NCI-H128 (cell line): ENCODE measurements around the gene IGDCC3.
"Not testable (repeated sequence)": the region's sequence is repeated elsewhere in the genome, so short reads cannot be mapped to it uniquely, and the experiment has no call there.

Experiments
- DNase-seq: peaks from one replicate; lab custom pipeline; 2025; ENCODE audit not compliant: unreplicated experiment; lab: John Stamatoyannopoulos, UW

IGDCC3 gene

GRCh38 chr15:65406424-65407000, 28.7 kb upstream of the IGDCC3 start:
- no peak for DNase-seq

DNA sequence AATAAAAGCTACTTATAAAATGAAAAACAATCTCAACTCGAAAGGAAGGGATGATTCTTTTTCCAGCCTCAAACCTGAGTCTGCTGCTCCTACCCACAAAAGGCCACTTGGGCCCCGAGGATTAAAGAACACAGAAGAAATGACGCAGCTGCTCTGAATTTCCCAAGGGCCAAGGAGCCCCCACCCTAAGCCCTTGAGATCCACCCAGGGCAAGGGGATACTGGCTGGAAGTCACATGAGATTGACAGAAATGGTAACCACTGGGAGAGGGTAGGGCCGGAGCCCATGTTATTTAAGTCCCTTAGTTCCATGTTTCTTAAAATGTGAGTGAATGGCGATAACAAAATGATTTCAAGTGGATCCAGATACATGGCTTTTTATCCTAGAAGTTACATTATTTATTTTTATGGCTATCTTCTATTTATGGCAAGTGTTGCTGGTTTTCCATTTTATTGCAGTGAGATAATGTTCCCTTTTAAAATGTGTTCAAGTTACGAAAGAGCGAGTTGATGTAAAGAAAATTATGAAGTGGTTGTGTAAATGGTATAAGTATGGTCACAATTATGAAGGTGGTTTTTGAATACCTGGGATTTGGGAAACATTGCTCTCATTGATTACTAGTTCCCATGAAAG, 28.1 kb upstream of the IGDCC3 start:
- no peak for DNase-seq

DNA sequence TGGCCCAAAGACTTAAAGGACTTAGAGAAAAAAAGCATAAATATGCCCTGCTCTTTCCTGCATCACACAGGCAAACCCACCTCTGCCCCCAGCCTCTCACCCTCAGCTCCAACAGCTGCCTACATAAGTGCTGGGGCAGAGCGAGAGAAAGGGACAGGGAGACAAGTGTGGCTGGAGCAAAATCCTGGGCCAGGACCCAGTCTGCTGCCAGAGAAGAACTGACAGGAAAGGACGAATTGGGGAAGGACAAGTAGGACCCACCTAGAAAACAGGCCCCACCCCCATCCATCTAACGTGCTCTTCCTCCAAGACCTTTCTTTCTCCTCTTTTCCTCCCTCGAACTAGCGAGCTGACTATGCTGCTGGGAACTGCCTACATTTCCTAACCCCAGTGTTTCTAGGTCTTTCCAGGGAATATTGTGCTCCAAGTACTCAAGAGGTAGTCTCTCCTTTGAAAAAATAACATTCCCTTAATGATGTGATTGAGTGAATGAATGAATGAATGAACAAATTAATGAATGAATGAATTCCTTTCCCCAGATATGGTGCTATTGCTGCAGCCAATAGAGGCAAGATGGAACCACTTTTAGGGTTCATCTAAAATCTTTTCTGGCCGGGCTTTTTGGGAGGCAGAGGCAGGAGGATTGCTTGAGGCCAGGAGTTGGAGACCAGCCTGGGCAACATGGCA, 26.5 kb upstream of the IGDCC3 start:
- no peak for DNase-seq

DNA sequence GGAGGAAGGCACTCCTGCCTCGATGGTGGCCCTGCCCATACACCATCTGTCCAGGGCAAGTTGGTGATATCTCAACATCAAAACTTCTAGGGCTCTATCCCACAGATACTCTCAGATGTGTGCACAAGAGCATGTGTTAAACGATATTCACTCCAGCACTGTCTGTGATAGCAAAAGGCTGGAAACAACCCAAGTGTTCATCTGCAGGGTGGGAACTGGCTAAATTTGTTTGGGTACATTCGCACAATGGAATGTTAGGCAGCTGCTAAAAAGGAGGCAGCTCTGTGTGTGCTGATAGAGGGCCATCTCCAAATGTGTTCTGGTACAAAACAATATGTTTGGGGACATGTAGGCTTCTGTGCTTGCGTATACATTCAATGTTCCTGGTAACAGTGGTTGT, 25.2 kb upstream of the IGDCC3 start:
- no peak for DNase-seq

- no peak for DNase-seq
Observed at GRCh38 chr15:65401611-65402240, 23.9 kb upstream of the IGDCC3 start.

DNA sequence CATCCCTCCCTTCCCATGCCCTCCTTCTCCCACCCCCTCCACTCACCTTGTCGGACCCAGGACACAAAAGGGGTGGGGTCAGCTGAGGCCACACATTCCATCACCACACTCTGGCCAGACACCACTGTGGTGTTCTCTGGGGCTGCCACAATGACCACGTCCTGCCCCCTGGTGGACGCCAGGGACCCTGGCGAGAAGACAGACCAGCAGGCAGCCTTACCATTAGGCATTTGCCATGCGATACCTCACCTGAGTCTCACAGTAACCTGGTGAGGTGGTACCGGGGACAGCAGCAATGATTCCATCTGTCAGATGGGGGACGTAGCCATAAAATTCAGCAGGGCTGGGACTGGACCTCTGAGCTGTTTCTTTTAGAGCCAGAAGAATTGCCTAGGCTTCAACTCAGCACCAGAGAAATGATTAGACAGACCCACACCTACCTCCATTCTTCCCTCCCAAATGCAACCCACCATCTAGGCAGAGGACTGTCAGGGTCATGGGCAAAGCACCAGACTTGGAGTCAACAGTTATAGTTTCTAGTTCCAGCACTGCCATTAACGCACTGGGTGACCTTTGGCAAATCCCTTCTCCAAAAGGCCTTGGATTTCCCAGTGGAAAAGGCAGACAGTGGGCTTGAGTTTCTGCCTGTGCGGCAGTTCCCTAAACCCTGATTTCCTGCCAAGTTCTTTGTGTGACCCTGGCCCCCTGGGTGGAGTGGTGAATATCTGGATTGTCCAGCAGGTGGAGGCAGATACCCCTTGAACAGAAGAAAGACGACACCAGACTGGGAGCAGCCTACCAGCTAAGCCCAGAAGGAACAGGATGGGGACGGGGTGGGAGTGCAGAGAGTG, 23.2 kb upstream of the IGDCC3 start:
- DNase-seq, result peak; percentile 61

DNA sequence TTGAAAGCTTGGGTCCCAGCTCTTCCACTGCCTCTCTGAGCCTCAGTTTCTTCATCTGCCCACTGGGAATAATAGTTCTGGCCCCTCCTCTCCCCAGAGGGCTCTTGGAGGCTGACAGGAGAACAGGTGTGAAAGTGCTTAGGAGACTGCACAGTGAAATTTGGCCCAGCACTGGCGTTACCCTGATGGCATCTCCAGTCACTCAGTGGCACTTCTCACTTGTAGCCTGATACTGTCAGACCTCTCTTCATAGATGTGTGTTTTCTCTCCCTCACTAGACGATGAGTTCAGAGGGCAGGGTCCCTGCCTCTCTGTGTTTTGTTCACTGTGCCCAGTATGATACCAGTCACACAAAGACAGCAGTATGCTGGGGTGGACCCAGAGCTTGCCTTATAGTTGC, 22.2 kb upstream of the IGDCC3 start:
- no peak for DNase-seq

DNA sequence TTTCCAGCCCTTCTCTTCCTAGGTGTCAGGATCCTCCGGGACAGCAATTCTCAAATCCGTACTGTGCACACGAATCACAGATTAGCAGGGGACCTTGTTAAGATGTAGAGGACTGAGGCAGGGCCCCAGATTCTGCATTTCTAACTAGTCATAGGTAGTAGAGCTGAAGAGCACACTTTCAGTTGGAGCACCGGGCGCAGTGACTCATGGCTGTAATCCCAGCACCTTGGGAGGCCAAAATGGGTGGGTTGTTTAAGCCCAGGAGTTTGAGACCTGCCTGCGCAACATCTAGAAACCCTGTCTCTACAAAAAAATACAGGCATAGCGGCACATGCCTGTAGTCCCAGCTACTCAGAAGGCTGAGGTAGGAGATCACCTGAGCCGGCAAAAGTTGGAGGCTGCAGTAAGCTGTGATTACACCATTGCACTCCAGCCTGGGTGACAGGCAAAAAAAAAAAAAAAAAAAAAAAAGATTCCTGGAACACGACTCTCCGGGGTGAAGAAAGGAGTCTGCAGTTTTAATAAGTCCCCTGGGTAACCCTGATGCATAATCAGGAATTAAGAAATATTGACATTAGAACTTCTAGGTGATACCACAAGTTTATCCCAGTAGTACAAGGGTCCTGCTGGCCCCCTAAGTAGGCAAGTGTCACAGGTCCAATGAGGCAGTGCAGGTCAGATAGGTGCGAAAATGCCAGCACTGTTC, 21.4 kb upstream of the IGDCC3 start:
- DNase-seq, result no peak

DNA sequence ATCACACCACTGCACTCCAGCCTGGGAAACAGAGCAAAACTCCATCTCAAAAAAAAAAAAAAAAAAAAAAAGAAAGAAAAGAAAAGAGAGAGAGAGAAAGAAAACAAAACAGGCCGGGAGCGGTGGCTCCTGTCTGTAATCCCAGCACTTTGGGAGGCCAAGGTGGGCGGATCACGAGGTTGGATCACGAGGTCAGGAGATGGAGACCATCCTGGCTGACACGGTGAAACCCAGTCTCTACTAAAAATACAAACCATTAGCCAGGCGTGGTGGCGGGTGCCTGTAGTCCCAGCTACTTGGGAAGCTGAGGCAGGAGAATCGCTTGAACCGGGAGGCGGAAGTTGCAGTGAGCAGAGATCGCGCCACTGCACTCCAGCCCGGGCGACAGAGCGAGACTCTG, 20.7 kb upstream of the IGDCC3 start:
- DNase-seq, result not testable (repeated sequence)

DNA sequence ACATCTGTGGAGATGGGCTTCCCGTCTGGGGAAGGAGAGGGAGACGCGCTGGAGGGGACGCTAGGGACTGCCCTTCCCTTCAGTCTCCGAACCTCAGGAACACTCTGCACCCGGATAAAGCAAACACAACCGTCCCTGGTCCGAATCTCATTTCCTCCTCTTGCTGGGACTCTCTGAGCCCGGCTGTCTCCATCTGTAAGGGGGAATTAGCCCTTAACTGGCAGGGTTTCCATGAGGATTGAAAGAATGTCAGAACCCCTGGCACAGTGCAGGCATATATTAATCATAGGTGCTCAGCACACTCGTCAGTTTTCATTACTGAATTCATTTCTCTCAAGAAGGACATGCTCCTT, 19.1 kb upstream of the IGDCC3 start:
- no peak for DNase-seq

DNA sequence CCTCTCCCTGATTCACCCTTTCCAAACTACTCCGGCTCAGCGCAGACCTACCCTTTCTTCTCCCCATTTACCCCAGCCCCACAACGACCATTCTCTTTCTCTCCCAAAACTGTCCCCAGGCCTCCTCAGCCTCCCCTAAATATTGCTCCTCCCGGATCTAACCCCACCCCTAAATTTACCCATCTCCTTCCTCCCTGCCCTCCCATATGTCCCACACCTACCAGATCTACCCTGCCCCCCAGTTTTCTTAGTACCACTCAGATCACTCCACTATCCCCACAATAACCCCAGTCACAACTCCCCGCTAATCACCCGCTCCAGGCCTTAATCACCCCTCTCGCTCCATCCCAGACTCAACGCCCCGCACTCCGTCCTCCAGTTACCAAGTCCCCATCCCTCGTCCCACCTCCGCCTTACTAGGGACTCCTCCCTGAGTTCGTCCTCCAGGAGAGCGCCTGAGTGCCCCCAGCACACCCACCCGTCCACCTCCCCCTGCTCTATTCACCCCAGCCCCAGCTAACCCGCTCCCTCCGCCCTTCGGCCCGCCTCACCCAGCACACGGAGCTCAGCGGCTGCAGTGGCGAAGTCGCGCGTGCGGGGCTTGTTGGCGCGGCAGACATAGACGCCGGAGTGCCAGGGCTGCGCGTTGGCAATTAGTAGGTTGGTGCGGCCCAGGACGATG, 18.6 kb upstream of the IGDCC3 start:
- no peak for DNase-seq

- DNase-seq, result no peak
Observed at GRCh38 chr15:65395567-65396202, 17.9 kb upstream of the IGDCC3 start.

GRCh38 chr15:65394936-65395335, 17.1 kb upstream of the IGDCC3 start:
- DNase-seq, result no peak

- no peak for DNase-seq
Observed at GRCh38 chr15:65394280-65394789, 16.5 kb upstream of the IGDCC3 start.

DNA sequence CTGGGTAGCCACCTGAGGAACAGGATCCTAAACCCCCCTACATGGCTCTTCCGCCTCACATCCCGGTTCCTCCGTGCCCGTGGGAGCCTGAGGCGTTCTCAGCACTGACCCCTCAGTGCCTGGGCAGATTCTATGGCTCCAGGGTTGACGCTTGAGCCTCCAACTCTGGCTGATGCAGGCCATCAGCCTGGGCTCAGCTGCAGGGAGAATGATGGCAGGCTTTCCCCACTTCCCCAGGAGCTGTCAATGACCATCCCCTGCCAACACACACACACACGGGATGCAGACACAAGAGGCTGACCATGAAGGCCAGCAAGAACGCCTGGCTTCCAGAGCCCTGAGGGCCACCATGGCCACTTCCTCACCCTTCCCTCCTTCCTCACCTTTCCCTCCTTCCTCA, 15.8 kb upstream of the IGDCC3 start:
- DNase-seq, result no peak

DNA sequence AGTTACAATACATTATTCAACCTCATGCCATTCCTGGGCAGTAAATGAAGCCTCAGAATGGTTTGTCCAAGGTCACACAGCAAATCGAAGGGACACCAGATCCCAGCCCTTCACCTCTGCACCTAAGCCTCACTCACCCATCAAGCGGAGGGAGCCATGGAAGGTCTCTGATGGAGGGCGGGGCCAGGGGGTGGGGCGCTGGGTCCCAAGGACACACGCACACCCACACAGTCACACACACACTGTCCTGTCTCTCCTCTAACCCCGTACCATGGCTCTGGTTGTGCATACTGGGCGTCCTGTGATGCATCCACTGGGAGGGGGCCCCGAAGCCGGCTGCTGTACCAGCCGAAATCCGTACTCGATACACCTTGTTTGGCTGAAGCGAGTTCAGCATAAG, 15.3 kb upstream of the IGDCC3 start:
- no peak for DNase-seq

- DNase-seq, result no peak
Observed at GRCh38 chr15:65392368-65392767, 14.6 kb upstream of the IGDCC3 start.

- no peak for DNase-seq
Observed at GRCh38 chr15:65391732-65392131, 13.9 kb upstream of the IGDCC3 start.

- no peak for DNase-seq
Observed at GRCh38 chr15:65390447-65390846, 12.6 kb upstream of the IGDCC3 start.
